A549 treated with Hydrocortisone at 1 μM for 4 hours (cell line): Measurements from ENCODE around the gene PCNX1. TPM values are rescaled to one million over a fixed set of nuclear protein-coding genes. Genes with fewer than 3 reads are reported as not detected.

ENCODE experiments used
- total RNA-seq: library from RNA; stranded (reverse); fragments of 200-300 nt; extraction: Qiagen RNA extraction; gene quantifications from 5 replicates; pipeline ENCODE4 v1.2.3, GENCODE V29; 2022

Gene PCNX1
- 13.2 to 24.6 TPM (median 16.5 TPM) in 5 replicates for total RNA-seq

DNA sequence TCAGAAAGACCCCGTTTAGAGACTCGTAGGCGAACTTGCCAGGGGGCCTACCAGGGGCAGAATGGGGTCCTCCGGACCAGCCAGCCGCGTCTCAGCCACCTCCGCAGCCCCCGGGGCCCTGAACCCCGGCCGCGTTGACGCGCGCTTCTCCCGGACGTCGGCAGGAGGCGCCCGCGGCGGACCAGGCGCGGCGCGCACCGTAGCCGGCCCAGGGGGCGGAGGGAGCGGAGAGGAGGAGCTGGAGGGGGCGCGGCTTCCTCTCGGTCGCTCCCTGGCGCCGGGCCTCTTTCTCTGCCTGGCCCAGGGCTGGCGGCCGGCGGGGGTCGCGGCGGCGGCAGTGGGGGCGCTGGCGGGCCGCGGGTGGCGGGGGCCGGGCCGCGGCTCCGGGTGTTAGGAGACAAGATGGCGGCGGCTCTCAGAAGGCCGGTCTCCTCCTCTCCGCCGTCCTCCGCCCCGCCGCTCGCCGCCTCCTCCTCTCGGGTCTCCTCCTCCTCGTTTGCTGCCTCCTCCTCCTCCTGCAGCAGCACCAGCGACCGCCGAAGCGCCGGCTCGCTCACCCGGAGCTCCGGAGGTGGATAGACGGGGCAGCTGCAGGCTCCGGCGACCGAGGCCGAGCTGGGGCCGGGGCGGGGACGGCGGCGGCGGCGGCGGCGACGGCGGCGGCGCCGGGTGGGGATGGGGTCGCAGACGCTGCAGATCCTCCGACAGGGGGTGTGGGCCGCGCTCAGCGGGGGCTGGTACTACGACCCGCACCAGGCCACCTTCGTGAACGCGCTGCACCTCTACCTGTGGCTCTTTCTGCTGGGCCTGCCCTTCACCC, at the start of gene PCNX1:
Gene PCNX1 (plus strand): TSS at position 284 of the 820 bp plus-strand sequence. CDS start 392 bp downstream, at position 676.

Other genes with a start within 250 kb of the PCNX1 start
- gene MAP3K9, start 97.9 kb upstream of the PCNX1 start, total RNA-seq, result 4.3 to 7.1 TPM (median 5.9 TPM) in 5 replicates